NB4 (cell line): ENCODE data around the gene GSDME.

Experiments used
- DNase-seq: peaks from one replicate; pipeline ENCODE4 v3.0.0; 2010; ENCODE audit warnings: low read depth
- H3K4me3 ChIP-seq: one replicate; pipeline ENCODE4 v1.5.1; 2011; ENCODE audit warnings: mild to moderate bottlenecking, low read depth, low read length, moderate library complexity
- CTCF ChIP-seq: IDR thresholded peaks from one replicate; pipeline ENCODE4 v1.5.1; 2012; ENCODE audit warnings: low read depth, low read length
- MAX ChIP-seq: IDR thresholded peaks from 2 replicates; pipeline ENCODE4 v1.6.1; 2011; ENCODE audit warnings: low read depth, low read length
- MYC ChIP-seq: IDR thresholded peaks from 2 replicates; pipeline ENCODE4 v1.6.1; 2011; ENCODE audit warnings: low read depth, low read length
- POLR2A ChIP-seq: IDR thresholded peaks from 2 replicates; pipeline ENCODE4 v1.6.1; 2011; ENCODE audit warnings: mild to moderate bottlenecking; ENCODE audit not compliant: insufficient read length; ENCODE audit errors: extremely low read depth

Gene GSDME

GRCh38 chr7:24713039-24713793, 44.0 kb downstream of the GSDME start:
- no peak for DNase-seq
- TF ChIP-seq MYC (no peak), CTCF (no peak), POLR2A (no peak), MAX (no peak)
- H3K4me3 ChIP-seq = no peak overlapping the region

GRCh38 chr7:24709585-24710360, 47.5 kb downstream of the GSDME start:
- no peak for DNase-seq
- no peak for TF ChIP-seq CTCF
- no peak for TF ChIP-seq MAX
- no peak for TF ChIP-seq MYC
- H3K4me3 ChIP-seq = no peak overlapping the region

- no peak for DNase-seq
- TF ChIP-seq MYC (no peak), MAX (no peak), CTCF (no peak), POLR2A (no peak)
These were observed 48.2 kb downstream of the GSDME start for GRCh38 chr7:24709051-24709450.

GRCh38 chr7:24707988-24708615, 49.2 kb downstream of the GSDME start:
- DNase-seq = no peak
- no peak overlapping the region for H3K4me3 ChIP-seq
- TF ChIP-seq MYC (no peak), MAX (no peak), CTCF (no peak), POLR2A (no peak)

More at GRCh38 chr7:24709051-24709450, 48.2 kb downstream of the GSDME start:
- H3K4me3 ChIP-seq = no peak overlapping the region

- no peak for DNase-seq
These were observed 50.8 kb downstream of the GSDME start for GRCh38 chr7:24706211-24707170.

More at GRCh38 chr7:24706211-24707170, 50.8 kb downstream of the GSDME start:
- no peak for TF ChIP-seq POLR2A
- TF ChIP-seq CTCF = no peak
- no peak for TF ChIP-seq MYC
- no peak for TF ChIP-seq MAX
- H3K4me3 ChIP-seq = no peak overlapping the region
